ENCODE measurements around the gene CDH7.

DNA sequence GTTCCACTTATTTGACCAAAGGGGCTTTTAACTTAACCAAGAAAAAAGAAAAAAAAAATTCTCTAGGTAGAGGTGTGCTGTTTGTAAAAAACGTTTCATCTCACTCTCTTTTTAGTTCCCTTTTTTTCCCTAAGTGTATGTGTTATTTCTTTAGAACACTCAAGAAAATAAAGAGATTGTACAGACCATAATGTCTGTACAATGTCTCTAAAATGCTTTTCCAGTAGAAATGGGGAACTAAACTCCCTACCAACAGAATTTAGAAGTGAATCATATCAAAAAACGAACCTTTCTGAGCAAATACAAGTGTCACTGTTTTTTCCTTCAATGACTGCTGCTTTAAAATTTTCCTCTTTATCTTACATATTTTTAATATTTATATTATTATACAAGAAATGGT, 72.0 kb downstream of the CDH7 start:
- TF ChIP-seq, protein P1, sequence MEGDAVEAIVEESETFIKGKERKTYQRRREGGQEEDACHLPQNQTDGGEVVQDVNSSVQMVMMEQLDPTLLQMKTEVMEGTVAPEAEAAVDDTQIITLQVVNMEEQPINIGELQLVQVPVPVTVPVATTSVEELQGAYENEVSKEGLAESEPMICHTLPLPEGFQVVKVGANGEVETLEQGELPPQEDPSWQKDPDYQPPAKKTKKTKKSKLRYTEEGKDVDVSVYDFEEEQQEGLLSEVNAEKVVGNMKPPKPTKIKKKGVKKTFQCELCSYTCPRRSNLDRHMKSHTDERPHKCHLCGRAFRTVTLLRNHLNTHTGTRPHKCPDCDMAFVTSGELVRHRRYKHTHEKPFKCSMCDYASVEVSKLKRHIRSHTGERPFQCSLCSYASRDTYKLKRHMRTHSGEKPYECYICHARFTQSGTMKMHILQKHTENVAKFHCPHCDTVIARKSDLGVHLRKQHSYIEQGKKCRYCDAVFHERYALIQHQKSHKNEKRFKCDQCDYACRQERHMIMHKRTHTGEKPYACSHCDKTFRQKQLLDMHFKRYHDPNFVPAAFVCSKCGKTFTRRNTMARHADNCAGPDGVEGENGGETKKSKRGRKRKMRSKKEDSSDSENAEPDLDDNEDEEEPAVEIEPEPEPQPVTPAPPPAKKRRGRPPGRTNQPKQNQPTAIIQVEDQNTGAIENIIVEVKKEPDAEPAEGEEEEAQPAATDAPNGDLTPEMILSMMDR (IDR thresholded peaks at IDR 0.05), result no peak
- no peak for TF ChIP-seq POLR2A (IDR thresholded peaks at IDR 0.05)
- TF ChIP-seq EP300 (IDR thresholded peaks at IDR 0.05), result no peak
